ENCODE data around the gene MTMR2. TPM values are rescaled to one million over a fixed set of nuclear protein-coding genes. Genes with fewer than 3 reads are reported as not detected.

MTMR2 gene
- polyA plus RNA-seq, 1 donor from 2014 or later, result 30.9 TPM

GRCh38 chr11:95849087-95849825, 74.7 kb downstream of the MTMR2 start:
- H3K27ac ChIP-seq (ENCODE audit: low read length), result no peak overlapping the region

GRCh38 chr11:95845167-95845566, 78.7 kb downstream of the MTMR2 start:
- Histone ChIP-seq H3K9ac (ENCODE audit: low read length) (no peak overlapping the region), H3F3A (ENCODE audit: insufficient read depth, low read length, poor library complexity, severe bottlenecking) (no peaks in the 10 kb centered on the region), H3K4me3 (ENCODE audit: low read length) (no peak overlapping the region), H4K20me1 (ENCODE audit: insufficient read depth) (no peaks in the 10 kb centered on the region), H3K9me2 (ENCODE audit: insufficient read depth, low read length) (no peaks in the 10 kb centered on the region), H3K36me3 (ENCODE audit: insufficient read depth, low read length) (peaks cover 7% of the 10 kb centered on the region), H3K9me3 (ENCODE audit: low read length) (no peaks in the 10 kb centered on the region), H3K27me3 (ENCODE audit: insufficient read depth, low read depth, low read length) (no peaks in the 10 kb centered on the region), H3K27ac (ENCODE audit: low read length) (no peak overlapping the region), H2AFZ (ENCODE audit: low read depth, low read length) (no peak overlapping the region), H3K4me2 (ENCODE audit: low read length) (no peak overlapping the region), H3K79me2 (replicated peaks; ENCODE audit: insufficient read depth, low read length) (no peaks in the 10 kb centered on the region)
- no peak for TF ChIP-seq EP300 (conservative IDR thresholded peaks at IDR 0.05; ENCODE audit: poor library complexity, severe bottlenecking)
- no peak for TF ChIP-seq MXI1 (conservative IDR thresholded peaks at IDR 0.05; ENCODE audit: poor library complexity, severe bottlenecking)
- no peak for TF ChIP-seq POLR2AphosphoS5 (IDR thresholded peaks at IDR 0.05)
- TF ChIP-seq CTCF (IDR thresholded peaks at IDR 0.05; ENCODE audit: poor library complexity, severe bottlenecking), result no peak
- TF ChIP-seq REST (IDR thresholded peaks at IDR 0.05; ENCODE audit: borderline replicate concordance), result no peak
- TF ChIP-seq SMC3 (conservative IDR thresholded peaks at IDR 0.05; ENCODE audit: poor library complexity), result no peak
- TF ChIP-seq RAD21 (conservative IDR thresholded peaks at IDR 0.05), result no peak
- TF ChIP-seq TAF1 (IDR thresholded peaks at IDR 0.05; ENCODE audit: low read depth), result no peak
- no peak for TF ChIP-seq EZH2 (IDR thresholded peaks at IDR 0.05; ENCODE audit: borderline replicate concordance, insufficient read depth, low read length, poor library complexity, severe bottlenecking)

More at GRCh38 chr11:95849087-95849825, 74.7 kb downstream of the MTMR2 start:
- Histone ChIP-seq H2AFZ (ENCODE audit: low read depth, low read length) (no peak overlapping the region), H3K9ac (ENCODE audit: low read length) (no peak overlapping the region), H3K27me3 (ENCODE audit: insufficient read depth, low read depth, low read length) (no peaks in the 10 kb centered on the region), H3F3A (ENCODE audit: insufficient read depth, low read length, poor library complexity, severe bottlenecking) (no peaks in the 10 kb centered on the region), H3K4me3 (ENCODE audit: low read length) (no peak overlapping the region), H3K9me3 (ENCODE audit: low read length) (no peaks in the 10 kb centered on the region), H3K79me2 (replicated peaks; ENCODE audit: insufficient read depth, low read length) (no peaks in the 10 kb centered on the region), H3K4me2 (ENCODE audit: low read length) (no peak overlapping the region), H4K20me1 (ENCODE audit: insufficient read depth) (no peaks in the 10 kb centered on the region), H3K36me3 (ENCODE audit: insufficient read depth, low read length) (peaks cover 7% of the 10 kb centered on the region), H3K9me2 (ENCODE audit: insufficient read depth, low read length) (no peaks in the 10 kb centered on the region)
- peak; percentile 69 for TF ChIP-seq RAD21 (conservative IDR thresholded peaks at IDR 0.05)
- peak; percentile 67 for TF ChIP-seq CTCF (IDR thresholded peaks at IDR 0.05; ENCODE audit: poor library complexity, severe bottlenecking)
- TF ChIP-seq MXI1 (conservative IDR thresholded peaks at IDR 0.05; ENCODE audit: poor library complexity, severe bottlenecking), result no peak
- TF ChIP-seq SMC3 (conservative IDR thresholded peaks at IDR 0.05; ENCODE audit: poor library complexity), result peak; percentile 74
- TF ChIP-seq EZH2 (IDR thresholded peaks at IDR 0.05; ENCODE audit: borderline replicate concordance, insufficient read depth, low read length, poor library complexity, severe bottlenecking), result no peak
